ENCODE measurements around the gene CNDP2. TPM values are rescaled to one million over a fixed set of nuclear protein-coding genes. Genes with fewer than 3 reads are reported as not detected.

CNDP2 gene
- polyA plus RNA-seq, 2 of the 4 experiments (the other 2 are of a cell fraction) = 93.7 to 106 TPM

- DNase-seq (ENCODE audit: low read depth in 1 of 2, low spot score in 1 of 2) = no peak
- Histone ChIP-seq H3K27ac (no peak overlapping the region), H3K4me3 (no peak overlapping the region), H3K4me1 (0 out of 3 replicates have a peak, but pooled peaks cover 4% of the 10 kb centered on the region), H3K9me3 (no peaks in the 10 kb centered on the region), H3K4me2 (no peak overlapping the region)
- TF ChIP-seq CBX8 (IDR thresholded peaks at IDR 0.05) = no peak
- no peak for TF ChIP-seq MAFK (IDR thresholded peaks at IDR 0.05; ENCODE audit: partially characterized antibody)
- TF ChIP-seq TFCP2L1 (CRISPR knock-in tag; IDR thresholded peaks at IDR 0.05) = no peak
- no peak for TF ChIP-seq E2F6 (IDR thresholded peaks at IDR 0.05; ENCODE audit: borderline replicate concordance, low read depth)
- no peak for TF ChIP-seq MYC (IDR thresholded peaks at IDR 0.05; ENCODE audit: borderline replicate concordance, low read length)
- TF ChIP-seq SREBF2 (IDR thresholded peaks at IDR 0.05) = no peak
- TF ChIP-seq REST (IDR thresholded peaks at IDR 0.05) = no peak
- no peak for TF ChIP-seq CTCF (IDR thresholded peaks at IDR 0.05)
- no peak for TF ChIP-seq KDM1A (IDR thresholded peaks at IDR 0.05; ENCODE audit: low read depth)
- no peak for TF ChIP-seq FOXS1 (CRISPR knock-in tag; IDR thresholded peaks at IDR 0.05)
- no peak for TF ChIP-seq MAX (IDR thresholded peaks at IDR 0.05)
- TF ChIP-seq NR3C1 (IDR thresholded peaks at IDR 0.05) = no peak
- no peak for TF ChIP-seq ATOH8 (CRISPR knock-in tag; IDR thresholded peaks at IDR 0.05; ENCODE audit: low read depth)
- TF ChIP-seq HES2 (IDR thresholded peaks at IDR 0.05) = no peak
- TF ChIP-seq RNF2 (IDR thresholded peaks at IDR 0.05; ENCODE audit: borderline replicate concordance, low read depth) = no peak
- TF ChIP-seq JUNB (IDR thresholded peaks at IDR 0.05) = no peak
- TF ChIP-seq PBX3 (IDR thresholded peaks at IDR 0.05) = no peak
- TF ChIP-seq POLR2AphosphoS2 (conservative IDR thresholded peaks at IDR 0.05; ENCODE audit: low read length) = no peak
- 67% methylated on average over 10 of the region's 10 CpGs for WGBS (ENCODE audit: missing lambda C conversion rate)
- POLR2A ChIA-PET = no interaction called here
- FAIRE-seq = no peak
- CTCF ChIA-PET = no interaction called here
- ATAC-seq = no peak
Observed at GRCh38 chr18:74455386-74455785, 40.8 kb upstream of the CNDP2 start.

GRCh38 chr18:74456017-74456348, 40.2 kb upstream of the CNDP2 start:
- FAIRE-seq = no peak
- no peak for ATAC-seq
- no peak overlapping the region for H3K27ac ChIP-seq
- no peak for TF ChIP-seq CBX2 (IDR thresholded peaks at IDR 0.05; ENCODE audit: borderline replicate concordance, low read depth)
- TF ChIP-seq TFCP2L1 (CRISPR knock-in tag; IDR thresholded peaks at IDR 0.05) = no peak
- TF ChIP-seq RCOR1 (IDR thresholded peaks at IDR 0.05; ENCODE audit: low read depth, low read length) = no peak
- TF ChIP-seq KDM1A (IDR thresholded peaks at IDR 0.05; ENCODE audit: low read depth) = no peak
- ChIA-PET CTCF (no interaction called here), POLR2A (no interaction called here)
- H3K4me3 ChIP-seq = no peak overlapping the region
- peak overlapping the region; percentile 76; the same call in 1 of the 3 replicates for H3K4me2 ChIP-seq
- no peaks in the 10 kb centered on the region for H3K9me3 ChIP-seq
- H3K4me1 ChIP-seq = 0 out of 3 replicates have a peak, but pooled peaks cover 4% of the 10 kb centered on the region
- DNase-seq (ENCODE audit: low read depth in 1 of 2, low spot score in 1 of 2) = no peak
- 68% methylated on average over 7 of the region's 7 CpGs for WGBS (ENCODE audit: missing lambda C conversion rate)

Measured in A549 (cell line).